NCI-H1417 (cell line): ENCODE results near the gene SGPL1.
"Not testable (repeated sequence)": the region's sequence is repeated elsewhere in the genome, so short reads cannot be mapped to it uniquely, and the experiment has no call there.

Source experiments
- DNase-seq, 3 experiments: peaks; one replicate each; lab custom pipeline; 2025; lab: John Stamatoyannopoulos, UW

SGPL1 gene

DNA sequence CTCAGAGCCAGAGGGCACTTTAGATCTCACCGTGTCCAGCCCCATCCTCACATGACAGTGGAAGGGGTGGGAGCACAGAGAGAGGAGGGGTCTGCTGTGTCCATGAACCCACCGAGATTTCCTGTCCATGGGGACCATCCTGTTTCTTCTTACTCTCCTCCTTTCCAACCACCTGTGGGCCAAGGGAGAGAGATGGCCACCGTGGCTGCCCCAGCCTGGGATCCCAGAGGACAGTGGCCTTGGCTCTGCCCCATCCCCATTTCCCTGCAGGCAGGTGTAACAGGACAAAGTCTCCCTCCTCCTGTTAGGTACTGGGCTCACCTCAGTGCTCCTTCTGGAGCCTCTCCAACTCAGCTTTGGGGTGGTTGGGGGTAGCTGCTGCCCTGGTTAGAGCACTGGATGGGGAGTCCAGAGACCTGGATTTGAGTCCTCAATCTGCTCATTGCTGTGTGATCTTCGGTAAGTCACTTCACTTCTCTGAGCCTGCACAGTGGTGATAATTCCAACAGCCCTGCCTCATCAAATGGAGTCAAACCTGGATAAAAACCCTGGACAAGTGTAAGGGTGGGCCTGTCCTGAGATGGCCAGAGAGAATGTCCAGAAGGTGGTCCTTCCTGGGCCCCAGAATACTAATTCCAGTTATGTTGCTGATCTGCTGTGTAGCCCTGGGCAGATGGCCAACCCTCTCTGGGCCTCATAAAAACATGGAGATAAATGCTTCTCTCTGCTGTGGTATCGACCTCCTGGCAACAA, 90.5 kb downstream of the SGPL1 start:
- DNase-seq: no peak

- DNase-seq: no peak
Observed at GRCh38 chr10:70906953-70907636, 91.3 kb downstream of the SGPL1 start.

DNA sequence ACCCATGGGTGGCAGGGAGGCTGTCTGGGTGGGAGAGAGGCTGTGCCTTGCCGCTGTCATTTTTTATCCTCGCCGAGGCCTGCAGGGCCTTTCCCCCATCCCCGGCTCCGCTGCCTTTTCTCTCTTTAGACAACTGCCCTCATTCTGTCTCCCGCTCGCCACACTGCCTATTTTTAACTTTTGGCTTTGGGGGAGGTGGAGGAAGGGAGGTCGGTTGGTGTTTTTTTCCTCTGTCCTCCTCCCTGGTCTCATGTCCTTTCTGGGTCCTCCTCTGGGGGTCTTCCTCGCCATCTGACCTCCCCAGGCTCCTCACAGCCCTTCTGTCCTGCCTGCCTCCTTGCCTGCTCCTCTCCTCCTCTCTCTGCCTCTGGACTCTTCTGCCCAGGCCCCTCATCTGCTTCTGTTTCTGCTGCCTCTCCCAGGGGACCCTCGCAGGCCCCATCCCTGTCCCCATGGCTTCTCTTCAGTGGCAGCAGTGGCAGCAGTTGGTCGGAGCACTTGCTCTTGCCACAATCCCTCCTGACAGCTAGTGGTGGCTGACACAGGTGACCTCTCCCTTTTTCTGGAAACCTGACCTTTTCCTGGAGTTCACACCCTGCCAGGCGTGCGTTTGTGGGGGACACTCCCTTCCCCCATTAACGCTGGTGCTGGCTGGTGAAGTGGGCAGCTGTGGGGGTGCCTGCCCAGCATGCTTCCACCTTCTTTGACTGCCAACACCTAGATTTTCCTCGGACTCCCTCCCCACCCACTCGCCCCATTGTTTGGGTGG, 92.1 kb downstream of the SGPL1 start:
- DNase-seq: no peak

DNA sequence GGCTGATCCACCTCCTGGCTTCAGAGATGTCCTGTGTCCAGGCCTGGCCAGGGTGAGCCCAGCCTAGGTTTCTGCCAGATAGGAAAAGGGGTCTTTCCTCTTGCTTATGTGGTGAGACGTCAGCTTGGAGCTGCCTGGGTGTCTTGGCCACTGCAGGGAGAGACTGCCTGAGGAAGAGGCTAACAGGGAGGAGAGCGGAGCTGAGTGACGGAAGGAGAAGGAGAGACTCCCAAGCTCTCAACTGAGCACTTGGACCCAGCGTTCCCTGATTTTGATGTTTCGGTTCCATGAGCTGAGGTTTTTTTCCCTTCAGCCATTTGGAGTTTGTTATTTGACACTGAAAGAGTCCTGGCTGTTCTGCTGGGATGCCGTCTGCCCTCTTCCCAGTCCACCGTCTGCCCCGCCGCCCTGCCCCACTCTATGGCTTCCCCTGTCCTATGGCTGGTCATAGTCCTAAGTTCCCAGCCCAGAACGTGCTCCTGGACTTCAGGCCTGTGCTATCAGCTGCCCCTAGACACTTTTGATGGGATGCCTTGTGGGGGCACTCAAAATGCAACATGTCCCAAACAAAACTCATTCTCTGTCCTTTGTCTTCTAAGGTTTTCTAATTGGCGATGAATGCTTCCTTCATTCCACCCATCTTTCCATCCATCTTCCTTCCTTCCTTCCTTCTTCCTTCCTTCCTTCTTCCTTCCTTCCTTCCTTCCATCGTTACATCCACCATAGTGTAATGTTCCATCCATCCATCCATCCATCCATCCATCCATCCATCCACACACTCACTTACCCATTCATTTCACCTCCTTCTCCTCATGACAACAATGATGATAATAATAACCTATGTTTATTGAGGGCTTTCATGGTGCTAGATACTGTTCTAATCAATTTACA, 92.9 kb downstream of the SGPL1 start:
- no peak for DNase-seq

- no peak for DNase-seq
Observed at GRCh38 chr10:70909326-70909935, 93.7 kb downstream of the SGPL1 start.

GRCh38 chr10:70910486-70911341, 95.0 kb downstream of the SGPL1 start:
- no peak for DNase-seq

DNA sequence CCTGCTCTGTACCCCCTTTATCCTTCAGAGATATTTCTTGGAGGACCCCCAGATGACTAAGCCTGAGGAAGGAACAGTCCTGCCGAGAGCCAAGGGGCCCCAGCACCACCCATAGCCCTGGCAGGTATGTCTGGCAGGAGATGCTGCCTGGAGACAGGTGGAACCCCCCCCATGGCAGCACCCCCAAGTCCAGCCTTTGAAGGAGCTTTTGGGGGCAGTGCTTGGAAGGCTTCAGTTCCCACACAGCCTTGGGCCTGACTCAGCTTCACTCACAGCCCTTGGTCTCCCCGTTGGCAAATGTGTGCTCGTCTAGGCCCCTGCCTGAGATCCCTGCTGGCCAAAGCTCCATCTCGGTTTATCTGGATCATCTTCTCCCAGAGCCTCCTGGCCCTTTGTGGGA, 95.6 kb downstream of the SGPL1 start:
- DNase-seq: no peak

- no peak for DNase-seq
Observed at GRCh38 chr10:70912556-70912955, 96.8 kb downstream of the SGPL1 start.

DNA sequence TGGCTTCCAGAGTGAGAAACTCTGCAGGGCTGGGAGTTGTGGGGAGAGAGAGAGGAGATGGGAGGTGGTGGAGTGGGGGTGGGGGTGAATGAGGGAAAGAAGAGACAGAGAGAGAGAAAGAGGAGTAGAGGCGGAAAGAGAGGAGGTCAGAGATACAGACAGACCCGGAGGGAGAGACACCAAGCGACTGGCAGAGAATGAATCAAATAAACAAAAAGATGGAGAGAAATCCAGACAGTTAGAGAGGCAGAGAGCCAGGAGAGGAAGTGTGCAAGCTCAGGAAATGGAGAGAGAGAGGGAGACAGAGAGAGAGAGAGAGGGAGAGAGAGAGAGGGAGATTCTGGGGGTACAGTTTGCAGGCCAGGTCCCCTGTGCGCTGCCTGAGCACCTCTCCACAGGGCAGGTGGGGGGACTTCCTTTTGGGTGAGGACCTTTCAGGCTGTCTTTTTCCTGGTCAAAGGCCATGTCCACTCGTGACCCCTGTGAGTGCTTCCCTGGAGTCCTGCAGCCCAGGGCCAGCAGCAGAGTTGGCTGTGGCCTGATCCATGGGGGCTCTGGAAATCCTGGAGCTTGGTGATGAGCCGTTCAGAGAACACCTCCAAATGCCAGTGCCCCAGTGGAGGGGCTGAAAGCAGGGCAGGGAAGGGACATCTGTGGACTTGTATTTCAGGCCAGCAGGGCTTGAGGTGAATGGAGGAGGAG, 97.6 kb downstream of the SGPL1 start:
- no peak for DNase-seq

GRCh38 chr10:70913893-70914240, 98.1 kb downstream of the SGPL1 start:
- DNase-seq: no peak

GRCh38 chr10:70914316-70914864, 98.6 kb downstream of the SGPL1 start:
- DNase-seq: no peak

GRCh38 chr10:70915206-70915605, 99.5 kb downstream of the SGPL1 start:
- DNase-seq: no peak

DNA sequence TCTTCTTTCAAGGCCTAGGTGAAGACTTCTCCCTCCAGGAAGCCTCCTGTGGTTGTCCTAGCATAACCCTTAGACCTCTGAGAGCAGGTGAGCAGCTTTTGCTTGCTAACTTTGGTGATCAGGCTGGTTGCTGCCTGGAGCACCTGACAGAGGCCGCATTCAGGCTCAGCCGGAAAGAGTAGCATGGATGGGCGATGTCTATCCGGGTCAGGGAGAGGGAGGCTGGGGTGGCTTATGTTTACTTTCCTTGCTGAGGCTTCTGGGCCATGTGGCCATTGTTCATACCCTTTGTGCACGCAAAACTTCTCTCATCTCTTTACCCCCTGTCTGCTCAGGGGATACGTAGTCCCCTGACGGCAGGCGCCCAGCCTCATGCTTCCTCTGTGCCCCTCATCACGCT, 100.1 kb downstream of the SGPL1 start:
- no peak for DNase-seq

GRCh38 chr10:70916241-70916640, 100.5 kb downstream of the SGPL1 start:
- DNase-seq: no peak

DNA sequence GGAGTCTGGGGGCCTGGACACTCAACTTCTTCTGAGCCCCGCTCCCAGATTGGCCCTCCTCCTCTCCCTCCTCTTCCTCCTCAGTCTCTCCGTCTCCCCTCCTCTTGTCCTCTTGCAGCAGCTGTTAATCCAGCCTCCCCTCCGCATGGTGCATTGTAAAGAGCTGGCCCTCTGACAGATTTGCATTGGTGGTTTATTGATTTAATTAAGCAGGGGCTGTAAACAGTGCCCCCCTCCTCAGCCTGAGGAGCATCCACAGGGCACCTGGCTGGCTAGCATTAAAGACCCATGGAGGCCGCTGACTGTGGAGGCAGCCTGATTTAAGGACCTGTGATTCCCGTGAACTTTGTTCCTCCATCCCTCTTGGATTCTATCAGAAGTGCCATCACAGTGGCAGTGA, 101.5 kb downstream of the SGPL1 start:
- DNase-seq: peak in 1 of 3 experiments; percentile 38

- DNase-seq: no peak
Observed at GRCh38 chr10:70917635-70918034, 101.9 kb downstream of the SGPL1 start.

GRCh38 chr10:70918851-70919530, 103.2 kb downstream of the SGPL1 start:
- peak in 2 of 3 experiments; percentile 41 to 59 for DNase-seq

- not testable (repeated sequence) for DNase-seq
Observed at GRCh38 chr10:70919906-70920305, 104.2 kb downstream of the SGPL1 start.

- DNase-seq: peak; percentile 37 to 52 (median 47)
Observed at GRCh38 chr10:70920519-70920918, 104.8 kb downstream of the SGPL1 start.
